ENCODE measurements around the gene TBC1D12.
A peak's percentile ranks its signal among the peaks of the same experiment; 100 is the strongest.
"Not testable (repeated sequence)": the region's sequence is repeated elsewhere in the genome, so short reads cannot be mapped to it uniquely, and the experiment has no call there.

Gene TBC1D12

DNA sequence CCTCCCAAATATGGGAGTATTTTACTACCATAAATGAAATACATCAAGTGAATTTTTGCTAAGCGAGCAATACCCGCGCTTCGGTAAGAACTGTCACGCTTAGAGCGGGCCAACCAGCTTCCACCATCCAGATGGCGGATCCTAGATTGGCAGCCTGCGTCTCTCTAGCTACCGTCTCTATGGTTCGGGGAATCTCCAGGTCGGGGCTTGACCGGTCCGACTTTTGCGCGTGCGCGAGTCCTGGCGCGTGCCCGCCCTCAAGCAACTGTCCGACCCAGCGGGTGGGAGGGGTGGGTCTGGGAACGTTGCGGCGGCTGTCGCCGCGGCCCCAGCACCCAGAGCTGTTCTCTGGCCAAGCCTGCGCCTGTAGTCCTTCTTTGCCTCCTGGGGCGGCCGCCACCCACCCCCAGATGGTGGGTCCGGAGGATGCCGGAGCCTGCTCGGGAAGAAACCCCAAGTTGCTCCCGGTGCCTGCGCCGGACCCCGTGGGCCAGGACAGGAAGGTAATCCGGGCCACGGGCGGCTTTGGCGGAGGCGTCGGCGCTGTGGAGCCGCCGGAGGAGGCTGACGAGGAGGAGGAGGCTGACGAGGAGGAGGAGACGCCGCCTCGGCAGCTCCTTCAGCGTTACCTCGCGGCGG, at the start of gene TBC1D12:
Gene TBC1D12 (plus strand): TSS at position 338 of the 639 bp plus-strand sequence. CDS start 73 bp downstream, at position 411.
- DNase-seq, result peak; percentile 71

- DNase-seq, result no peak
Measured at GRCh38 chr10:94353336-94353735, 49.0 kb upstream of the TBC1D12 start.

DNA sequence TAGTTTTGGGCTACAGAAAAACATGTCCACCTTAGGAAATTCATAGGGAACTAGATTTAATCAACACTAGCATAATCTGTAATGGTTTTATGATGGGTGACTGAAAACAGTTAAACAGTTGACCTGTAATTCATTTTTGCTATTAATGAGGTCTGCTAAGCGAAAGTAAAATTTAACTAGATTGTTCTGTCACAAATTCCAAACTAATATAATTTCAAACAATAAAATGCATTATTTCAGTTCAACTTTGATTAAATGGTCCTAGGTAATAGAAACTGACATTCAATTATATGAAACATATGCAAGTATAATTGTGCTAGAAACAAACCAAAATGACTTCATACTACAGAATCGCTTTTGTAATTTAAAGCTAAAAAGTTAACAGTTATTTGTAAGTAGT, 46.5 kb upstream of the TBC1D12 start:
- DNase-seq, result no peak

DNA sequence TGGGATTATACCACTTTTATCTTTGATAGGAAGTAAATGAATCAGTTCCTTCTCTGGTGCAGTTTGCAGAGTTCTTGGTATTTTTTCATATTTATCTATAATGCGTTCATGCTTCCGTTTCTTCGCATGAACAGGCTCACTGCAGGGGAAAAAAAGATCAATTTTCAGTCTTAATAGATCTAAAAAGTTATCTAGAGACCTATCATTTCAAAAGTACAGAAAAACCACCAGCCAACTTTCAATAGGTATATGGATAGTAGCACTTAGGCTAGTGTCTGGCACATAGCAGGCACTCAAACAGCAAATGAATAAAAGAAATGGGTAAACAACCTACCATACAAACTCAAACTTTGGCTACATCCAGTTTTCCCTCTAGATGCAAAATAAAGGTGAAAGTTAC, 45.1 kb upstream of the TBC1D12 start:
- no peak for DNase-seq

GRCh38 chr10:94358480-94358879, 43.9 kb upstream of the TBC1D12 start:
- DNase-seq, result no peak

- DNase-seq, result no peak
Measured at GRCh38 chr10:94361171-94361794, 41.1 kb upstream of the TBC1D12 start.

DNA sequence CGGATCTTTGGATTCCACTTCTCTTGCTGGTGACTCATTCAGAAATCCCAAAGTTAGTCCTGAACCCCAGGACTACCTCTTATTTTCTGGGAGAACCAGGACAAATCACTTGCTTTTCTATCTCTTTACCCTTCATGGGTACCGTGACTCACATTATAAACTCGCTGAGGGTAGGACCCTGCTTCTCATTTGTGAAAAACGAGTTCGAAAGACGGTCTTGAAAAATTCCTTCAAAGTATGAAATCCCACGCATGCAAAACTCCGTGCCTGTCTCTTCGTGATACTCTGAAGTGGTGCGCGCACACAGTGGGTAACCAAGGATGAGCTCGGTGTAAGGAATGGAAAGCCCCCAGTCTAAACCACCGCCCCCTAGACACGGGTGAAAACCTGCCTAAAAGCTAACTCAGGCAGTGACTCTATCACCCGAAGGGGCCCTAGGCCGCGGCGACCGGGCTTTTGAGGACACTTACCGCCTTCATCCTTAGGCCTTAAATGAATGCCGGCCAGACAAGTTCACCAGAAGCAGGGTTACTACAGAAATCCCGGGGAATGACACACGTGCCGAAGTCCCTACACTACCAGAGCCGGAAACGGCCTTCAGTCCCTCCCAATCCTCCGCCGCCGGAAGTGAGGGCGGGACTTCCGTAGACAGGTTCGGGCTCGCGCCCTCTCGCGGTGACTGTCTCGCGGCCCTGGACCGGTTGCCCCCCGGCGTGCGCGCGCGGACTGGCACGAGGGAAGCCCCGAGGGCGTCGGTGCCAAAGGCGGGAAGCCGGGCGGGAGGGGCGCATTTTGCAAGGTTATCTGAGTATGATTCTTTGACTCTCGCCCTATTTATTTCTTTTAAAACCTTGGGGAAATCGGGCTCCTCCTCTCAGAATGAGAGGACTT, 39.7 kb upstream of the TBC1D12 start, which contains the start of gene NOC3L:
Gene NOC3L (minus strand): TSS at position 580 of the 891 bp plus-strand sequence. CDS start 101 bp downstream, at position 479.
- DNase-seq, result peak; percentile 98

DNA sequence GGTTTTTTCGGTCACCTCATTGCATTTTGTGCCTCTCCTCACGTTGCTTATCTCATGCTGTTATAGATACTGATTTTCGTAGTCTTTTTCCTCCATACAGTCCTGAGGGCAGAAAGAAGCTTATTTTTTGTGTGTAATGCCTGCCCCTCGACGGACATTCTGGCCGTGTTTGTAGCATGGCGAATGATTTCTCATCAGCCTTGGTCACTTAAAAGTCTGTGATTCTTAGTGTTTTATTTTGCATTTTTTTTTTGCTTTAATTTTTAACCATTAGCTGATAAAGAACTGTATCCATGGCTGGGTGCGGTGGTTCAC, 39.1 kb upstream of the TBC1D12 start:
- no peak for DNase-seq

GRCh38 chr10:94364482-94364881, 37.9 kb upstream of the TBC1D12 start:
- DNase-seq, result no peak

DNA sequence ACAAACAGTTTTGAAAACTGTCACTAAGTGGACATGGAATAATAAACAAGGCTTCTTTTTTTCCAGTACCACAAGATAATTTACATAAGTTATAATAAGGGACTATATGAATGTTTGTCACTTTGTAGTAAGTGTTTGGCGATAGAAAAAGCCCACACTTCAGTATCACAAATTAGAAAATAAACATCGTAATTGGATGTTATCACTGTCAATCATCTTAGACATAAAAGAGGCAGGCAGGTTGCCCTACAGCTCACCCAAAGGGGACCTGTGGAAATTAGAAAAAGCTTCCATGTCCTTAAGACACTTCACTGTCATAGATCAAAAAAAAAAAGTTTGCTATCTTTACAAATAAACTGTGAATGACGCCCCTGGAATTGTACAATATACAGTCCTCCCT, 36.0 kb upstream of the TBC1D12 start:
- DNase-seq, result no peak

DNA sequence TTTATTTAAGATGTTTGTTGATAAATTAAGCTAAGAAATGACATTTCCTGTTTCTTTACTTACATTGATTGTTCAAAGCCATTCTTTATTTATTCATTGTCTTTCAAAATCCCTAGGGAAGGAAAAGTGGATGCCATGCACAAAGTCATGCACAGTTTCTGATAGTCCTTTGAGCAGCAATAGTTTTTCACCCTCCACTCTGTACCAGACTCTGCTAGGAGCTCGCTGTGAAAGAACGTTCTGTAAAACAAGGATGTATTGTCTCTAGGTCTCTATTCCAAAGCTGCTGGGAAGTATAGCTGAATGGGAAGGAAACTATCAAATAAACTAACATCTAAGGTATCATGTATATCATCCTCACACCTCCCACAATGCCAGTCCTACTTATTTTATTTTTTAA, 31.8 kb upstream of the TBC1D12 start:
- DNase-seq, result no peak

DNA sequence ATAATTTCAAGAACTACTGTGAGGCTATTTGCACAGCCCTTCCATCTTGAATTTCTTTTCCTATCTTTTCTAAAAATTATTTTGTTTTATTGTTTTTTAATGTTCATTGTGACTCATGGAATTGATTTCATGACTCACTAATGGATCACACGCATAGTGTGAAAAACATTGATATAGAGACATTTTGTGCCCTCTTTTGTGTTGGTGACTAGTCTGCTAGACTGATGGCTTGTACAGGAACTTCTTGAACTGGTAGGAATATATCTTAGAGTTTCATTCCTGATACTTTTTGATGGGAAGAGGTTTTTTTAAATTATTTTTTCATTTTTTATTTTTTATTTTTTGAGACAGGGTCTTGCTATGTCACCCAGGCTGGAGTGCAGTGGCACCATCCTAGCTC, 27.0 kb upstream of the TBC1D12 start:
- no peak for DNase-seq

DNA sequence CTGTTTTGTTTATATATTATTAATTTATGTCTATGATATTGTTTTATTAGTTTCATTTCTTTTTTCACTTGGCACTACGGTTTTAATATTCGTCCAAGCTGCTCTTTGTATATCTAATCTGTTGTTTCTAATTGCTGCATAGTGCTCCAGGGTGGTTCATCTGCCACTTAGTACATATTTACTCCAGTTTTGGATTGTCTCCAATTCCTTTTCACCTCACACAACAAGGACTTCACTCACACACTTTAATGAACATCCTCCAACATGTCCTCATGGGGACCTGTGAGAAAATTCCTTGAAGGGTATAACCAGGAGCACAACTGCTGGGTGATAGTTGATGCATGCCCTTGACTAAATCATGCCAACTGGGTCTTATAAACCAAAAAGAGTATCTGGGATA, 25.5 kb upstream of the TBC1D12 start:
- no peak for DNase-seq

DNA sequence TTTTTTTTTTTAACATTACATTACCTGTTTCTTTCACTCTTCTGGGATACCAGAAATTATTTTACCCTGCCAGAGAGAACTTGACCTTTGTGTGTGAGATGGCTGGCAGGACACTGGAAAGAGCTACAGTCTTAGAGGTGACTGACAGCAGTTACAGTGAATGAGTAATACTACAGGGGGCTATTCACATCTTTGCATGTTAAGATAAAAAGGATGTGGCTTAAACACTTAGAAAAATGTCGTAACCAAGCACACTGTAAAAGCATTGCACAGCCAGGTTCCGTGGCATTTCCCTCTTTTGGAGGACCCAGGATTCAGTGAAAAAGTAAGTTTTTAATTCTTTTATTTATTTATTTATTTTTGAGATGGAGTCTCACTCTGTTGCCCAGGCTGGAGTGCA, 18.8 kb upstream of the TBC1D12 start:
- DNase-seq, result no peak

DNA sequence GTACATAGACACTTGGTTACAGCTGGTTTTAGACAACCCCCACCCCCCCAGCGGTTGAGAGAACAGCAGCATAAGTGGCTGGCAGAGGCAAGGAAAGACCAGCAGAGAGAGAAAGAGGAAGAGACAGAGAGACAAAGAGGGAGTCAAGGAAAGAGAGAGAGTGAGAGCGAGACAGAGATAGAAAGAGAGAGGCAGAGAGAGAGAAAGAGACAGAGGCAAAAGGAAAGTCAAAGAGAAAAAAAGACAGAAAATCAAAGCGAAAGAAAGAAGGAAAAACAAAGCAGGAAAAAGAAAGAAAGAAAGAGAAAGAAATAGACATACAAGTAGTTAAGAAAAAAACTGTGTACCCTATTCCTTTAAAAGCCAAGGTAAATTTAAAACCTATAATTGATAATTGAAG, 16.6 kb upstream of the TBC1D12 start:
- DNase-seq, result not testable (repeated sequence)

GRCh38 chr10:94392117-94392516, 10.2 kb upstream of the TBC1D12 start:
- DNase-seq, result not testable (repeated sequence)

GRCh38 chr10:94397549-94398370, 4.6 kb upstream of the TBC1D12 start:
- no peak for DNase-seq

DNA sequence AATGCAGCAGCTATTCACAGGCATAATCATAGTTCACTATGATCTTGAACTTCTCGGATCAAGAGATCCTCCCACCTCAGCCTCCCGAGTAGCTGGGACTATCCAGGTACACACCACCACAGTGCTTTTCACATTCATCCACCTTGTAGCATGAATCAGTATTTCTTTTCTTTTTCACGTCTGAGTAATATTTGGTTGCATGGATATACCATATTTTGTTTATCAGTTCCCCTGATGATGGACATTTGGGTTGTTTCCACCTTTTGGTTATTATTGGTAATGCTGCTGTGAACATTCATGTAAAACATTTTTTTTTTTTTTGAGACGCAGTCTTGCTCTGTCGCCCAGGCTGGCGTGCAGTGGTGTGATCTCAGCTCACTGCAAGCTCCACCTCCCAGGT, 3.6 kb upstream of the TBC1D12 start:
- DNase-seq, result no peak

- DNase-seq, result peak; percentile 59
Measured at GRCh38 chr10:94402843-94403379, 570 bp downstream of the TBC1D12 start.

GRCh38 chr10:94403380-94404213, 1.3 kb downstream of the TBC1D12 start:
- DNase-seq, result peak; percentile 61

DNA sequence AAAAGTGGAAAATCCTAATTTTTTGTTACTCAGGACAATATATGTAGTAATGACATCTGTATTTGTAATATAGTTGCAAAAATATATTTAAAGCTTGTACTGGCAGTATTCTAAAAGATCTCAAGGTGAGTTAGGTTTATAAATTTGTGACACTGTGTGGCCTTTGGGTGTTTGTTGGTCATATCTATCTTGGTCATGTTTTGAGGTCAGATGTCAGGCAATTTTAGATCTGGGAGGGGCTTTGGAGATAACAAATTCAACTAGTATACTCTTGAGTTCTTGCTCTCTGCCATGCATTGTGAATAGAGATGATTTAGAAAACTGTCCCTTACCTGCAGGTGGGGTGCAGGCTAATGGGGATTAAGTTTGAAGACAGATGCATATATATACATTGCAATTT, 3.1 kb downstream of the TBC1D12 start:
- DNase-seq, result no peak

DNA sequence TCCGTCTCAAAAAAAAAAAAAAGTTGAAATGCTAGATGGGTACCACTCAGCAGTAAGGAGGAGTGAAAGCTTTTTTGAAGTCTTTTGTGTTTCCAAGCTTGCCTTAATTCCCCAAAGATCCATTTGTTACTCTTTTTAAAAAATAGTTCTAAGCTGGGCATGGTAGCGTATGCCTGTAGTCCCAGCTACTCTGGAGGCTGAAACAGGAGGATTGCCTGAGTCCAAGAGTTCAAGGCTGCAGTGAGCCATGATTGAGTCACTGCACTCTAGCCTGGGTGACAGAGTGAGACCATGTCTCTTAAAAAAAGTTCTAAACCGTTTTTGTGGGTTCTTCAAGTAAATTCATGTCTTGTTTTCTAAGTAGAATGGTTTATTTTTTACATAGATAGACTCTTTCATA, 5.3 kb downstream of the TBC1D12 start:
- no peak for DNase-seq
